NCI-H1417 (cell line): ENCODE results near the gene FAM98C.
"Not testable (repeated sequence)": the region's sequence is repeated elsewhere in the genome, so short reads cannot be mapped to it uniquely, and the experiment has no call there.

Experiments used
- DNase-seq, 3 experiments: peaks; one replicate each; lab custom pipeline; 2025; lab: John Stamatoyannopoulos, UW

FAM98C gene

GRCh38 chr19:38395381-38396114, 7.3 kb upstream of the FAM98C start:
- DNase-seq: no peak

GRCh38 chr19:38399081-38399480, 3.8 kb upstream of the FAM98C start:
- DNase-seq: no peak

- DNase-seq: no peak
These were observed 3.4 kb upstream of the FAM98C start for GRCh38 chr19:38399537-38399936.

DNA sequence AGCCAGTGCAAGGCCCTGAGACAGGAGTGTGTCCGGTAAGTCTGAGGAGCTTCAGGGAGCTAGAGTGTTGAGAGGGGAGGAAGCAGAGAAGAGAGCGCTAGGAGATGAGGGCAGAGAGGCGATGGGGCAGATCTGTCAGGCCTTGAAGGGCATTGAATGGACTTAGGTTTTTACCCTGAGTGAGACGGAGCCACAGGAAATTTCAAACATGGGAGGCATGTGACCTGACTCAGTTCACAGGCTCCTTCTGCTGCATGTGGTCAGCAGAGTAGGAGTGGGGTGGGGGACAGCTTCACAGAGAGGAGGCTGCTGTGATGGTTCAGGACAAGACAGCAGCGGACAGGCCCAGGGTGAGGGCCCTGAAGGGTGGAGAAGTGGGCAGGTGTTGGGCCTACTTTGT, 2.5 kb upstream of the FAM98C start:
- no peak for DNase-seq

DNA sequence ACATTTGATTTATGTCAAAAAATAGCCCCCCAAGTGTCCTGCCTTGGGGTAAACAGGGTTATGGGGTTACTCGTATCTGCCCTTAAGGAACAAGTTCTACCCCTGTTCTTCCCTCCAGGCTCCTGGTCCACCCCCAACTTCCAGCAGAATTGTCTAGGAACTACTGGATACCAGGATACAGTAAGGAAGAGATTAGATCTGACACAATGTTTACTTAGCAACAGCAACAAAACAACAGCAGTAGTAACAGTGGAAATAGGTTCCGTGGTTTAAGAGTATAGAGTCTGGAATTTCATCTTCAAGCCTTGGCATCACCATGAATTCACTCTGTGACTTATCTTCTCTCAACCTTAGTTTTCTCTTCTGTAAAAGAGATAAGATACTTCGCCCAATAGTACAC, 1.7 kb upstream of the FAM98C start:
- DNase-seq: no peak

DNA sequence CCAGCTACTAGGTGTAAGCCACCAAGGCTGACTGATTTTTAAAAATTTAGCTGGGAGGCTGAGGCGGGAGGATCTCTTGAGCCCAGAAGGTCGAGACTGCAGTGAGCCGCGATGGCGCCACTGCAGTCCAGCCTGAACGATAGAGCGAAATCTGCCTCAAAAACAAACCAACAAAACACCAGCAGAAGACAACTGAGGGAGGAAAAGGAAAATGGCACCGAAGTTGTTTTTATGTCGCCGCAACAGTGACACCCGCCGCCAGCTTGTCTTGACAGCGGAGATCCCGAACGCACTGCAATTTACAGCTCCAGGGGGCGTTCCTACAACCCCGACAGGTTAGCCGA, 298 bp upstream of the FAM98C start:
- no peak for DNase-seq

DNA sequence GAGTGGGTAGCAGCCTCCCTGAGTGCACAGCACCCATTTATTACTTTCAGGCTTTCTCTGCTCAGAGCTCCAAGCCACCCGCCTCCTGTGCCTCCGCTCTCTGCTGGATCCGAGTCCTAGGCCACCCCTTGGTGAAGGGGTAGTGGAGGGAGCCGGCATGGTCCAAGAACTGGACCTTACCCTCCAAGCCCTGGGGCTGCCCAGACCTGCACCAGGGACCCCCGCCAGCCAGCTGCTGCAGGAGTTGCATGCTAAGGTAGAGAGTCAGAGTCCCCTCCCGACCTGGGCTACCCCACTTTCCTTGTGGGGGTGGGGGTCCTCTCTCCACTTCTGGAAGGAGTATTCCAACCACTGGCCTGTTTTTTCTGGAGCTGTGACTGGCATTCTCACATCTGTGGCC, 2.0 kb downstream of the FAM98C start:
- DNase-seq: no peak

- DNase-seq: no peak
These were observed 2.4 kb downstream of the FAM98C start for GRCh38 chr19:38405276-38405675.

DNA sequence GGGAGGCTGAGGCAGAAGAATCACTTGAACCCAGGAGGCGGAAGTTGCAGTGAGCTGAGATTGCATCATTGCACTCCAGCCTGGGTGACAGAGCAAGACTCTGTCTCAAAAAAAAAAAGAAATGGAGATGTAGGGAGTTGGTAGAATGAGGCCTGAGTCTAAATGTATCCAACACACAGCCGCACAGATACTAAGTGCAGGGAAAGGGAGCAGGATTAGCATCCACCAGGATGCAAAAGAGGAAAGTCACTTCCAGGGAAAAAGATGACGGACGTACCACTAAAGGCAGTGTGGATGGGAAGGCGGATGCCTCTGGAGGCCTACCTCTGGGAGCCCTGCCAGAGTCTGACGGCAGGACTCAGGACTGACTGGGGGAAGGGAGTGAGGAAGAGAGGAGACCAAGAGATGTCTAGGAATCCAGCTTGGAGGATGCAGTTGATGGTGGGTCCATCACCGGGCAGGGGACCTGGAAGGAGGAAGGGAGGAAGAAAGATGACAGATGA, 6.8 kb downstream of the FAM98C start:
- DNase-seq: no peak

DNA sequence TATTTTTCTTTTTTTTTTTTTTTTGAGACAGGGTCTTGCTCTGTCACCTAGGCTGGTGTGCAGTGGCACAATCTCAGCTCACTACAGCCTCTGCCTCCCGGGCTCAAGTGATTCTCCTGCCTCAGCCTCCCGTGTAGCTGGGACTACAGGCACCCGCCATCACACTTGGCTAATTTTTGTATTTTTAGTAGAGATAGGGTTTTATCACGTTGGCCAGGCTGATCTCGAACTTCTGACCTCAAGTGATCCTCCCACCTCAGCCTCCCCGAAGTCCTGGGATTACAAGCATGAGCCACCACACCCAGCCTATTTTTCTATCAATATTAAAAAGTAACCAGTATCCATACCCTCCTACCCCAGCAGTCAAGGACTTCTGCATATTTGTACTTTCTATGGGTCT, 7.5 kb downstream of the FAM98C start:
- DNase-seq: not testable (repeated sequence)

DNA sequence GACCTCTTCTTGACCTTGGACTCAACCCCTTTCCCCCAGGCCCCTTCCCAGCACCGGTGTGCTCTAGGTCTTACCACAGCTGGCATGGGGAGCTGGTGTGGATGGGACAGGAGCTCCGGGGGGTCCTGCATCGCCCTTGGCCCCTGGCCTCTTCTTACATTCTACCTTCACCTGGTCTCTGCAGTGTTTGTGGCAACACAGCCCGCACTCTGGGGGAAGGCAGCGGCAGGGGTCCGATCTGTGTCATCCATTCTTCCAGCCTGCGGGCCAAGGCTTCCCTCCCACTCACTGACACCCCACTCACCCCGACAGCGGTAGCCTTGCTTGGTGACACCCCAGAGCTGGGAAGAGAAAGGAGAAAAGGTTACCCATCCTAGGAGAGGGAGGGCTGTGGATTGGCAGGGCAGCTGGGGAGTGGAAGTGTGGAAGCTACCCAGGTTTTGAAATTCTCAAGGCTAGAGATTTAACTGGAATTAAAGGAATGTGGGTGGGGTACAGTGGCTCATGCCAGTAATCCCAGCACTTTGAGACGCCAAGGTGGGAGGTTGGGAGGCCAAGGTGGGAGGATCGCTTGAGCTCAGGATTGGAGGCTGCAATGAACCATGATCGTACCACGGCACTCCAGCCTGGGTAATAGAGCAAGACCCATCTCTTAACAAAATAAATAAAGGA, 8.3 kb downstream of the FAM98C start:
- no peak for DNase-seq

DNA sequence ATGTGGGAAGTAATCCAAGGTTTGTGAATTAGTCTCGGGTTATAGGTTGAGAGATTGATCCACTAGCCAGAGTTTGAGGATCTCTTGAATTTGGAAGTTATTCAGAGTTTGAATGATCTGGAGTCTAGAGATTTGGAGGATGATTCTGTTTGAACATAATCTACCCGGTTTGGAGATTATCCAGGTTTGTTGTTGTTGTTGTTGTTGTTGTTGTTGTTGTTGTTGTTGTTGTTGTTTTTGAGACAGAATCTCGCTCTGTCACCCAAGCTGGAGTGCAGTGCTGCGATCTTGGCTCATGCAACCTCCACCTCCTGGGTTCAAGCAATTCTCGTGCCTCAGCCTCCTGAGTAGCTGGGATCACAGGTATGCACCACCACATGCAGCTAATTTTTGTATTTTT, 9.0 kb downstream of the FAM98C start:
- DNase-seq: not testable (repeated sequence)

- DNase-seq: no peak
These were observed 9.6 kb downstream of the FAM98C start for GRCh38 chr19:38412491-38412890.

DNA sequence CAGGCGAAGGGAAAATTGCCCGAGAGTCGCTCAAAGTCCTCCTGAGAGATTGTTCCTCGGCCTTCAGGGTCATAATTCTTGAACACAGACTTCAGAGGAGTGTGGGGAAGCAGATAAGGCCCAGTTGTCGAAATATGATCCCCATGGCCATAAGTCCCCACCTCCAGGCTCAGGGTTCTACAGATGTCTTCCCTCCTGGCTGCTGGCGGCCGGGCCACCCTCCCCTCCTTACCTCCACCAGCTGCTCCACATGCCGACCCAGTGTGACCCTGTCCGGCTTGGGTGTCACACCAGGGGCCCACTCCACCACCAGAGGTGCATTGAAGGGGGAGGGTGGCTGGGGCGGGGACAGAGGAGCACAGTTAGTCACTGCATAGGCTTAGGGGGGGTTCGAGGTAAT, 10.1 kb downstream of the FAM98C start:
- DNase-seq: no peak

GRCh38 chr19:38413416-38413815, 10.5 kb downstream of the FAM98C start:
- DNase-seq: no peak

GRCh38 chr19:38417146-38417543, 14.3 kb downstream of the FAM98C start:
- no peak for DNase-seq

DNA sequence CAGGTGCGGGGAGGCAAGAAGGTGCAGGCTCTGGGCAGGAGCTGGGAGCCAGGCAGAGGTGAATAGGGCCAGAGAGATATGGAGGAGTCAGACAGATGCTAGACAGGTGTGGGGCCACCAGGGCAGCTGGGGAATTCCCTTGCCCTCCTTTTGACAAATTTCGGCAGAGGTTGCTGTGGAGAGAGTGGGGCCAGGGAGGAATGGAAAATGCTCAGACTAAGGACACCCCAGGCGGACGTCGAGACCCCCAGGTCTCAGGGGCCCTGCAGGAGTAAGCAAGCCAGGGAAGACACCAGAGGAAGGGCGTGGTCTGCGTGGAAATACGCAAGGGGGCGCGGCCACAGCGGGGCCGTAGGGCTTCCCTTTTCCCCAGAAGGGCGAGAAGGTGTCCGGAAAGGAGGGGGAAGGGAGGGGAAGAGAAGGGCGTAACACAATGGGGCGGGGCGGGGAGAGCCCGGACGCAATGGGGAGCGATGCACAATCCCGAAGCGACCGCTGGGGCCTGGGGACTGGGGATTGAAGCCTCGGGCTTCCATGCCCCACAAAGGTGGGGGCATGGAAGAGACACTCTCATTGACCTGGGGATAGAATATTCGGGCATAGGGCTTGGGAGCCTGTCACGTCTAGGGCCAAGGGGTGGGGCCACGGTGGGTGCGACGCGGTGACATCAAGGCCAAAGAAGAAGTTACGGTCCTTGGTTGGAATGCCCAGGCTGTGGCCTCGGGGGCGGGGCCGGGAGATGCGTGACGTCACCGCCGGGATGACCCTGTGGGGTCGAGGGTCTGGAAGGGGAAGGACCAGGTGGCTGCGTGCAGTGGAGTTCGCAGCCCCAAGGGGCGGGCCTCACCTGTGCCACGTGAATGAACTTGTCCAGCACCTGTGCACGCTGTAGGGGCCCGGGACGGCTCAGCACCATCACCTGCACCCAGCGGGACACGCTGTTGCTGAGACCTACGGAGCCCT, 14.9 kb downstream of the FAM98C start:
- peak; percentile 9 to 56 (median 49) for DNase-seq

GRCh38 chr19:38420935-38421334, 18.0 kb downstream of the FAM98C start:
- no peak for DNase-seq

DNA sequence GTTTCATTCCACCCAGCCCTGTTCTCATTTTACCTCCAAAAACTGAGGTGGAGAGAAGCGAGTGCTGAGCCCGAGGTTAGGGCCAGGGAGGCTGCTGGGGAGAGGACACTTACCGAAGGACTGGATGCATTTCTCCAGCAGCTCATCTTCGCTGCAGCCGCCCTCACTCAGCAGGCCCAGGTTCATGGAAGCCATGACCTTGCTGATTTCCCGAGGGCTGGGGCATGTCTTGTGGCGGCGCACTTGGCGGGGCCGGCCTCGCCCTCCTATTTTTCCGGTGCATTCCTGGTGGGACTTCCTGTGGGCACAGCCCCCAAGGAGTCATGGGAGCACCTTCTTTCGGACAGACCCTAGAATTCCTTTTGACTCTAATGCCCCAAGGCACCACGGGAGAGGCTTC, 19.0 kb downstream of the FAM98C start:
- DNase-seq: no peak

DNA sequence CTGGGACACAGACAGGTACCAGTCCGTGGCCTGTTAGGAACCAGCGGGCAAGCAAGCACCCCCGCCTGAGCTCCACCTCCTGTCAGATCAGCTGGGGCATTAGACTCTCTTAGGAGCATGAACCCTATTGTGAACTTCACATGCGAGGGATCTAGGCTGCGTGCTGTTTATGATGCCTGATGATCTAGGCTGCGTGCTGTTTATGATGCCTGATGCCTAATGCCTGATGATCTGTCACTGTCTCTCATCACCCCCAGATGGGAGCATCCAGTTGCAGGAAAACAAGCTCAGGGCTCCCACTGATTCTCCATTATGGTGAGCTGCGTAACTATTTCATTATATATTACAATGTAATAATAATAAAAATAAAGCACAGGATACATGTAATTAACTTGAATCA, 19.5 kb downstream of the FAM98C start:
- no peak for DNase-seq

DNA sequence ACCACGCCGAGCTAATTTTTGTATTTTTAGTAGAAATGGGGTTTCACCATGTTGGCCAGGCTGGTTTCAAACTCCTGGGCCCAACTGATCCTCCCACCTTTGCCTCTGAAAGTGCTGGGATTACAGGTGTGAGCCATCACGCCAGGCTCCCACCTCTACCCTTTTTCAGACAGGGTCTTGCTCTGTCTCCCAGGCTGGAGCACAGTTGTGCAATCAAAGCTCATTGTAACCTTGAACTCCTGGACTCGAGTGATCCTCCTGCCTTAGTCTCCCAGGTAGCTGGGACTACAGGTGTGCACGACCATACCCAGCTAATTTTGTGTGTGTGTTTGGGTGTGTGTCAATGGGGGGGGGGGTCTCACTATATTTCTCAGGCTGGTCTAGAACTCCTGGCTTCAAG, 21.4 kb downstream of the FAM98C start:
- DNase-seq: no peak

DNA sequence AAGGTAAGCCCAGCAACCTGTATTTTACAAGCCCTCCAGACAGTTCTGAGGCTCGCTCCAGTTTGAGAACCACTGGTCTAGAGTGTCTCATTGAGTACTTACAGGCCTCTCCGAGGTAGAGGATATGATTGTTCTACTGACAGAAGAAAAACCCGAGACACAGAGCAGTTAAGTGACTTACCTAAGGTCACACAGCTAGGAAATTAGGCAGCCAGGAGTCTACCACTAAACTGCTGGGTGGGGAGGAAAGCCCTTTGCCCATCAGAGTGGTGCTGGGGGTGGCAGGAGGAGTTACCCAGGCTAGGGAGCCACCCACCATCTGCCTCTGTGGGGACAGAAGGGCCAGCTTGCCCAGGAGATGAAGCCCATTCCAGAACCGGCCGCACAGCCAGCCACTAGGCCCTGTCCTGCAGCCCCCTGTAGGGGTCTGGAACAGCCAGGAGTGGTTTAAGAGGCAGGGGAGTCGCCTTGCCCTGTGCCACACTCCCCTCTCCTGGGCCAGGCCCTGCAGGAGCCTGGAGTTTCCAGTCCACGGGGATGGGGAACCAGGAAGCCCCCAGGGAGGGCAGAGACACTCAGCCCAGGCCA, 22.4 kb downstream of the FAM98C start:
- DNase-seq: no peak
